ENCODE measurements around the gene VMP1.
"Not testable (repeated sequence)": the region's sequence is repeated elsewhere in the genome, so short reads cannot be mapped to it uniquely, and the experiment has no call there.

The VMP1 gene

GRCh38 chr17:59712862-59713261 is 5.4 kb downstream of the VMP1 start:
- DNase-seq, result no peak

GRCh38 chr17:59714255-59714654 is 6.8 kb downstream of the VMP1 start:
- DNase-seq, result no peak

GRCh38 chr17:59716427-59716826 is 9.0 kb downstream of the VMP1 start:
- no peak for DNase-seq

- DNase-seq, result no peak
Measured at GRCh38 chr17:59719526-59719925, 12.1 kb downstream of the VMP1 start.

- no peak for DNase-seq
Measured at GRCh38 chr17:59722623-59723022, 15.2 kb downstream of the VMP1 start.

- no peak for DNase-seq
Measured at GRCh38 chr17:59723041-59723440, 15.6 kb downstream of the VMP1 start.

GRCh38 chr17:59723607-59724006 is 16.2 kb downstream of the VMP1 start:
- DNase-seq, result no peak

GRCh38 chr17:59725691-59726090 is 18.2 kb downstream of the VMP1 start:
- DNase-seq, result no peak

GRCh38 chr17:59727817-59728533 is 20.5 kb downstream of the VMP1 start:
- DNase-seq, result no peak

GRCh38 chr17:59730268-59730834 is 22.9 kb downstream of the VMP1 start:
- DNase-seq, result no peak

GRCh38 chr17:59733697-59734096 is 26.2 kb downstream of the VMP1 start:
- no peak for DNase-seq

GRCh38 chr17:59734226-59734625 is 26.8 kb downstream of the VMP1 start:
- DNase-seq, result no peak

- DNase-seq, result no peak
Measured at GRCh38 chr17:59737324-59737723, 29.9 kb downstream of the VMP1 start.

GRCh38 chr17:59743842-59744241 is 36.4 kb downstream of the VMP1 start:
- no peak for DNase-seq

- DNase-seq, result no peak
Measured at GRCh38 chr17:59745040-59745439, 37.6 kb downstream of the VMP1 start.

GRCh38 chr17:59746849-59747445 is 39.5 kb downstream of the VMP1 start:
- DNase-seq, result no peak

- no peak for DNase-seq
Measured at GRCh38 chr17:59748591-59748990, 41.1 kb downstream of the VMP1 start.

- DNase-seq, result no peak
Measured at GRCh38 chr17:59751955-59752413, 44.5 kb downstream of the VMP1 start.

- DNase-seq, result no peak
Measured at GRCh38 chr17:59752446-59752845, 45.0 kb downstream of the VMP1 start.

GRCh38 chr17:59752922-59753321 is 45.5 kb downstream of the VMP1 start:
- no peak for DNase-seq

- DNase-seq, result no peak
Measured at GRCh38 chr17:59753522-59754467, 46.3 kb downstream of the VMP1 start.

GRCh38 chr17:59754552-59754951 is 47.1 kb downstream of the VMP1 start:
- DNase-seq, result no peak

GRCh38 chr17:59755069-59755468 is 47.6 kb downstream of the VMP1 start:
- not testable (repeated sequence) for DNase-seq
